Fibroblast of pulmonary artery (primary cell): ENCODE measurements around the gene SYT9.

ENCODE experiments used
- DNase-seq: peaks from one replicate; pipeline ENCODE4 v3.0.0-alpha.2; 2010; ENCODE audit warnings: low read depth
- H3K4me3 ChIP-seq: replicated peaks from 2 replicates; pipeline ENCODE4 v1.5.1; 2011; ENCODE audit warnings: low read depth, mild to moderate bottlenecking, control low read depth, low read length, moderate library complexity
- CTCF ChIP-seq: IDR thresholded peaks from 2 replicates; pipeline ENCODE4 v1.5.1; 2011; ENCODE audit warnings: mild to moderate bottlenecking, control low read depth, low read length, inconsistent platforms; ENCODE audit errors: missing control alignments

SYT9 gene

GRCh38 chr11:7306900-7307299, 55.2 kb downstream of the SYT9 start:
- no peak overlapping the region for H3K4me3 ChIP-seq
- TF ChIP-seq CTCF, result no peak
- DNase-seq, result no peak

- no peak overlapping the region for H3K4me3 ChIP-seq
- no peak for DNase-seq
- TF ChIP-seq CTCF, result no peak
Measured at GRCh38 chr11:7307836-7308235, 56.1 kb downstream of the SYT9 start.

GRCh38 chr11:7311903-7312302, 60.2 kb downstream of the SYT9 start:
- no peak for TF ChIP-seq CTCF
- DNase-seq, result no peak
- H3K4me3 ChIP-seq, result no peak overlapping the region

DNA sequence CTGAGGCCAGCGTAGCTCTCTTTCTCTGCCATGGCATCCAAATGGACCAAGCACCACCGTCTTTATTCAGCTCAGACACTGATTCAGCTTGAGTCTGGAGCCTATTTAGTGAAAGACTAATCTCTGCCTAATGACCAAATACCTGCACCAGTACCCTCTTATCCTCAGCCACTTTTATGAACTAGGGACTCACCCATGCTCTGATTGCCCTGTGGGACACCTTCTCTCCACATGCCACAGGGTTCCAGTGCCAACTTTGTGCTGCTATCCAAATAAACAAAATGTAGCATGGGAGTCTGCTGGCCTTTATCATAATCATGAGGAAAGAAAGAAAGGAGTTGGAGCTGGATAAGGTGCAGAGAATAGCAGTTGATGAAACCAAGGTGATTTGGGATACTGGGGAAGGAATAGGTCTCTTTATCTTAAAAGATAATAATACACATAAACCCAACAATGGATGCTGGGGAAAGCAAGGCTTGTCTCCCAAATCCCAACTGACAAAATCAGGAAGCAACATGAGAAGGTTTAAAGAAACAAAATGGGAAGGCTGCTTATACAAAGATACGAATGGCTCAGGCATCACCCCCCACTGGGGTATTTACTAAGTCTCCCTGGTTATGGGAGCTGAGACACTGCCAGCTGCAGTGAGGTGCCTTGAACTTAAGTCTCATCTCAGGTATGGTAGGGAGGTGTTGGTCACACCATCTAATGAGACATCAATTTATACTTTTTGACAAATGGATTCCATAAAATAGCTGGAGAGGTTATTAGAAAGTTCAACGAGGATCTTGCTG, 63.3 kb downstream of the SYT9 start:
- no peak for TF ChIP-seq CTCF
- no peak overlapping the region for H3K4me3 ChIP-seq
- DNase-seq, result no peak

DNA sequence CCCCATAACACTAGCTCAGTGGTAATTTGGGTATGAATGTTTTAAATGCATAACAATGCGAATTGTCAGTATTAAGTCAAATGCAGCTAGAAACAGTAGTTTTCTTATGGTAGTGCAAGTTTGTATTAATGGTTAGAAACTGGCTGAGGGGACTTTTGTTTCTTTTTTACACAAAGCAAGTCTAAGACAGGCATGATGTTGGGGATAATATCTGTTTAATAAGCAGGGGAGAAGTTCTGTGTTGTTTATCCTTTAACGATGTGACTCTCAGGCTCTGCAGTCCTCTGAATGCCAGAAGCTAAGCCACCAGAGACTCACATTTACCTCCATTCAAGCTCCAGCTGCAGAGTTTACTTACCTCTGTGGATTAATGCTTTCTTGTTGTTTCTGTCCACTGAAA, 67.8 kb downstream of the SYT9 start:
- no peak overlapping the region for H3K4me3 ChIP-seq
- no peak for TF ChIP-seq CTCF
- no peak for DNase-seq

- no peak for TF ChIP-seq CTCF
- H3K4me3 ChIP-seq, result no peak overlapping the region
- no peak for DNase-seq
Measured at GRCh38 chr11:7320306-7320705, 68.6 kb downstream of the SYT9 start.
